Spleen (tissue), 11 donors: Measurements from ENCODE around the gene SAMD8. TPM values are rescaled to one million over a fixed set of nuclear protein-coding genes. Genes with fewer than 3 reads are reported as not detected.

Experiments used
- DNase-seq: peaks from one replicate; pipeline ENCODE4 v3.0.0-alpha.2; 2020
- H3K27ac ChIP-seq, 8 donors: fragments of 200-600 bp; sonication (generic) in 7 of 8; 1 replicate in 4 of 8; 2 replicates in 4 of 8; pipeline versions ENCODE4 v1.5.0 to v1.8.0; 2016 to 2021; ENCODE audit warnings: inconsistent platforms in 4 of 8, mild to moderate bottlenecking in 4 of 8, moderate library complexity in 1 of 8
- H3K27me3 ChIP-seq, 7 donors: fragments of 200-600 bp; sonication (generic) in 6 of 7; replicated peaks in 1 of 7; 1 replicate in 4 of 7; 2 replicates in 3 of 7; pipeline versions ENCODE4 v1.5.0 to v1.8.0; 2016 to 2021; ENCODE audit warnings: inconsistent platforms in 3 of 7, mild to moderate bottlenecking in 1 of 7
- H3K36me3 ChIP-seq, 6 donors: fragments of 200-600 bp; sonication (generic) in 5 of 6; 1 replicate in 4 of 6; 2 replicates in 2 of 6; pipeline versions ENCODE4 v1.5.0 to v1.8.0; 2016 to 2021; ENCODE audit warnings: inconsistent platforms in 2 of 6
- H3K4me1 ChIP-seq, 6 donors: fragments of 200-600 bp; sonication (generic) in 5 of 6; 1 replicate in 3 of 6; 2 replicates in 3 of 6; pipeline versions ENCODE4 v1.5.0 to v1.8.0; 2016 to 2021; ENCODE audit warnings: inconsistent platforms in 3 of 6
- H3K4me3 ChIP-seq, 8 donors: fragments of 200-600 bp; sonication (generic) in 7 of 8; 1 replicate in 4 of 8; 2 replicates in 4 of 8; pipeline versions ENCODE4 v1.5.0 to v1.8.0; 2016 to 2021; ENCODE audit warnings: inconsistent platforms in 4 of 8, mild to moderate bottlenecking in 4 of 8, moderate library complexity in 2 of 8
- H3K9me3 ChIP-seq, 8 donors: fragments of 200-600 bp; sonication (generic) in 7 of 8; 1 replicate in 4 of 8; 2 replicates in 4 of 8; pipeline versions ENCODE4 v1.5.0 to v1.8.0; 2016 to 2021; ENCODE audit warnings: inconsistent platforms in 4 of 8
- CTCF ChIP-seq, 11 experiments: fragments of 200-600 bp in 7 of 11; fragments of 450-650 bp in 4 of 11; sonication (generic) in 4 of 11; IDR thresholded peaks in 8 of 11; conservative IDR thresholded peaks in 3 of 11; 1 replicate in 7 of 11; 2 replicates in 4 of 11; pipeline versions ENCODE4 v1.4.0 to v1.8.0; 2016 to 2021; ENCODE audit warnings: antibody characterized with exemption in 11 of 11, inconsistent platforms in 4 of 11, mild to moderate bottlenecking in 1 of 11
- POLR2A ChIP-seq, 3 donors: fragments of 450-650 bp; IDR thresholded peaks; one replicate each; pipeline ENCODE4 v1.5.1; 2017; ENCODE audit warnings: antibody characterized with exemption in 3 of 3, mild to moderate bottlenecking in 1 of 3
- POLR2AphosphoS5 ChIP-seq, 3 donors: sonication (generic); formaldehyde crosslinking; IDR thresholded peaks; one replicate each; pipeline ENCODE4 v1.5.1; 2017; ENCODE audit warnings: antibody characterized with exemption in 3 of 3
- whole genome bisulfite sequencing, 5 donors: extraction: QIAGEN DNeasy Blood & Tissue Kit in 3 of 5; methylation state at CpG; one replicate each; pipeline versions ENCODE4 v1.1.5 to v1.1.7; 2013 to 2018; 5-methylcytosine and 5-hydroxymethylcytosine counted together
- intact Hi-C: fragments of 100-400 bp; cut with DNase I; formaldehyde crosslinking; loops from one replicate; pipeline ENCODE4 v1.15.0; 2023; ENCODE audit warnings: low total_unique reads
- polyA plus RNA-seq, 3 donors: library from polyadenylated mRNA; stranded (reverse); fragments of 200-250 nt; gene quantifications; one replicate each; pipeline ENCODE4 v1.2.1, GENCODE V29; 2013
- total RNA-seq, 7 donors: library from RNA; depleted of rRNA in 3 of 7; stranded (reverse); fragments of >200 nt in 3 of 7; fragmentation: NEBNext Ultra II Directional in 4 of 7; extraction: Animal tissue kit (Norgen Biotek cat#: 25700) in 4 of 7; gene quantifications; one replicate each; pipeline versions ENCODE4 v1.1.0 to v1.2.1, GENCODE V29; 2016 to 2021
- donor health status: healthy with polysubstance abuse.
- donor health status: DM: no; HTN: no; CAD: no; lungs with moderate emphysema.
- donor health status: DM: no; HTN: no; CAD: no.
- donor health status: Bipolar disorder and iron deficiency.
- donor health status: healthy.
- donor health status: DM: no; HTN: no; CAD: no.
- donor health status: DM: yes; HTN: yes; CAD: no.

The SAMD8 gene
- total and polyA plus RNA-seq, 10 donors = 4.1 to 35.1 (median 25.2) TPM

GRCh38 chr10:75210282-75211006 is 99.0 kb downstream of the SAMD8 start, which contains the start of gene VDAC2:
Gene VDAC2 (plus strand): TSS chr10:75210796. CDS start chr10:75211159, 363 bp downstream.
- peak; percentile 89 to 96 (median 90) for TF ChIP-seq POLR2AphosphoS5 (IDR thresholded peaks at IDR 0.05)
- peak in 1 of 11 experiments; percentile 19 for TF ChIP-seq CTCF (IDR thresholded peaks at IDR 0.05 in 8 of 11, conservative IDR thresholded peaks at IDR 0.05 in 3 of 11)
- TF ChIP-seq POLR2A (IDR thresholded peaks at IDR 0.05) = peak; percentile 13 to 96 (median 54)
- Histone ChIP-seq H3K9me3 (no peaks in the 10 kb centered on the region), H3K36me3 (peaks cover 0 to 35% (median 30%) of the 10 kb centered on the region in 6 donors), H3K4me1 (peaks cover 21 to 54% (median 38%) of the 10 kb centered on the region in 6 donors), H3K27me3 (no peaks in the 10 kb centered on the region), H3K4me3 (peak within 1 kb of the TSS; percentile 93 to 99 (median 96)), H3K27ac (peak within 1 kb of the TSS; percentile 95 to 100 (median 98))
- DNase-seq = peak; percentile 98
- intact Hi-C loops = no loop called here
- 0 to 1% (median 0%) methylated on average over 30 to 80 of the region's 80 CpGs for WGBS, 5 donors

- Histone ChIP-seq H3K27me3 (no peaks in the 10 kb centered on the region), H3K36me3 (peaks cover 0 to 42% (median 37%) of the 10 kb centered on the region in 6 donors), H3K9me3 (no peaks in the 10 kb centered on the region), H3K27ac (peak overlapping the region; percentile 95 to 100 (median 98)), H3K4me1 (peaks cover 21 to 61% (median 43%) of the 10 kb centered on the region in 6 donors), H3K4me3 (peak overlapping the region; percentile 93 to 99 (median 96))
- intact Hi-C loops = no loop called here
- no peak for DNase-seq
- TF ChIP-seq CTCF (IDR thresholded peaks at IDR 0.05 in 8 of 11, conservative IDR thresholded peaks at IDR 0.05 in 3 of 11) (no peak), POLR2A (IDR thresholded peaks at IDR 0.05) (no peak), POLR2AphosphoS5 (IDR thresholded peaks at IDR 0.05) (no peak)
- 0 to 1% (median 1%) methylated on average over 31 to 38 of the region's 38 CpGs for WGBS, 5 donors
Observed at GRCh38 chr10:75211007-75211691, 99.7 kb downstream of the SAMD8 start.

GRCh38 chr10:75212343-75212742 is 100.9 kb downstream of the SAMD8 start:
- 82 to 92% (median 88%) methylated on average over 6 of the region's 6 CpGs for WGBS, 5 donors
- intact Hi-C loops = no loop called here
- H3K27ac ChIP-seq = no peak overlapping the region

More at GRCh38 chr10:75212343-75212742, 100.9 kb downstream of the SAMD8 start:
- H3K27me3 ChIP-seq = no peaks in the 10 kb centered on the region
- H3K9me3 ChIP-seq = no peaks in the 10 kb centered on the region
- no peak for TF ChIP-seq POLR2AphosphoS5 (IDR thresholded peaks at IDR 0.05)
- TF ChIP-seq CTCF (IDR thresholded peaks at IDR 0.05 in 8 of 11, conservative IDR thresholded peaks at IDR 0.05 in 3 of 11) = no peak
- no peak for TF ChIP-seq POLR2A (IDR thresholded peaks at IDR 0.05)
- peak overlapping the region in 4 of 8 donors; percentile 94 to 98 (median 94) for H3K4me3 ChIP-seq
- peaks cover 0 to 54% (median 49%) of the 10 kb centered on the region in 6 donors for H3K36me3 ChIP-seq
- DNase-seq = no peak
- peaks cover 21 to 73% (median 45%) of the 10 kb centered on the region in 6 donors for H3K4me1 ChIP-seq
